Mammary epithelial cell (primary cell): Measurements from ENCODE around the gene FHDC1.

Experiments
- EZH2 ChIP-seq: IDR thresholded peaks from 2 replicates; pipeline ENCODE4 v1.6.1; 2012; ENCODE audit warnings: low read length, inconsistent platforms, borderline replicate concordance
- TF ChIP-seq, protein P1 (sequence below), 2 donors: IDR thresholded peaks in 1 of 2; conservative IDR thresholded peaks in 1 of 2; 2 replicates each; pipeline ENCODE4 v1.5.1; 2011 to 2012; ENCODE audit warnings: inconsistent platforms in 2 of 2, low read length in 2 of 2, mild to moderate bottlenecking in 2 of 2, control low read depth in 1 of 2, low read depth in 1 of 2; ENCODE audit not compliant: insufficient read depth in 1 of 2; ENCODE audit errors: extremely low read depth in 1 of 2

DNA sequence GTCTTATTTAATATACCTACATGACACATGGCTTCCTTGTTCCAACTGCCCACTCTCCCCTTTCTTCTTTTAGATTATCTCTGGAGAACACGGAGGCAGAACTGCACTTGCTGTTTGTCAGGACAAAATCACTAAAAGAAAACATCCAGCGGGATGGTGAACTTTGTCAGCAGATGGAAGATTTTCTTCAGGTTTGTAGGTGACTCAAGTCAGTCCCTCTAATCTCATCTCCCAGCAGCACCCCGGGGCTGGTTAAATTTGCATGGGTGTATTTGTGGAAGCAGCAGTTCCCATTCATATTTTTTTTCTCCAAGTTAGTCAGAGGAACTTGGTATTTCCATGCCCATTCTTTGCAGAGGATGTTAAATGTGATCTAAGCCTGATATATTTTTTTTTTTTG lies 31.8 kb downstream of the FHDC1 start:
- TF ChIP-seq, protein P1, sequence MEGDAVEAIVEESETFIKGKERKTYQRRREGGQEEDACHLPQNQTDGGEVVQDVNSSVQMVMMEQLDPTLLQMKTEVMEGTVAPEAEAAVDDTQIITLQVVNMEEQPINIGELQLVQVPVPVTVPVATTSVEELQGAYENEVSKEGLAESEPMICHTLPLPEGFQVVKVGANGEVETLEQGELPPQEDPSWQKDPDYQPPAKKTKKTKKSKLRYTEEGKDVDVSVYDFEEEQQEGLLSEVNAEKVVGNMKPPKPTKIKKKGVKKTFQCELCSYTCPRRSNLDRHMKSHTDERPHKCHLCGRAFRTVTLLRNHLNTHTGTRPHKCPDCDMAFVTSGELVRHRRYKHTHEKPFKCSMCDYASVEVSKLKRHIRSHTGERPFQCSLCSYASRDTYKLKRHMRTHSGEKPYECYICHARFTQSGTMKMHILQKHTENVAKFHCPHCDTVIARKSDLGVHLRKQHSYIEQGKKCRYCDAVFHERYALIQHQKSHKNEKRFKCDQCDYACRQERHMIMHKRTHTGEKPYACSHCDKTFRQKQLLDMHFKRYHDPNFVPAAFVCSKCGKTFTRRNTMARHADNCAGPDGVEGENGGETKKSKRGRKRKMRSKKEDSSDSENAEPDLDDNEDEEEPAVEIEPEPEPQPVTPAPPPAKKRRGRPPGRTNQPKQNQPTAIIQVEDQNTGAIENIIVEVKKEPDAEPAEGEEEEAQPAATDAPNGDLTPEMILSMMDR (conservative IDR thresholded peaks at IDR 0.05 in 1 of 2, IDR thresholded peaks at IDR 0.05 in 1 of 2; ENCODE audit: extremely low read depth in 1 of 2, insufficient read depth in 1 of 2, low read depth in 1 of 2, low read length in 2 of 2), result no peak
- TF ChIP-seq EZH2, result no peak
